Measurements from ENCODE around the gene FNBP1L.

DNA sequence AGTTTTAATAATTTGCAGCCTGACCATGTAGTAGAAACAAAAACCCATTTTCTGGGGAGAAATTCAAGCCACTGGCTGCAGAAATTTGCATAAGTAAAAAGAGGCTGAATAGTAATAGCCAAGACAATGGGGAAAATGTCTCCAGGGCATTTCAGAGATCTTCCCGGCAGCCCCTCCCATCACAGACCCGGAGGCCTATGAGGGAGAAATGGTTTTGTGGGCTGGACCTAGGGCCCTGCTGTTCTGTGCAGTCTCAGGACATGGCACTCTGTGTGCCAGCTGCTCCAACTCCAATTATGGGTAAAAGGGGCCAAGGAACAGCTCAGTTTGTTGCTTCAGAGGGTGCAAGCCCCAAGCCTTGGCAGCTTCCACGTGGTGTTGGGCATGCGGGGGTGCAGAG lies 39.7 kb upstream of the FNBP1L start:
- TF ChIP-seq POLR2A (conservative IDR thresholded peaks at IDR 0.05), result no peak
- TF ChIP-seq SIRT6 (IDR thresholded peaks at IDR 0.05; ENCODE audit: low read depth, low read length), result no peak
- TF ChIP-seq MAX (CRISPR knock-in tag; IDR thresholded peaks at IDR 0.05), result no peak
- no peak for TF ChIP-seq SRF (CRISPR knock-in tag; IDR thresholded peaks at IDR 0.05)
- TF ChIP-seq, protein P1, sequence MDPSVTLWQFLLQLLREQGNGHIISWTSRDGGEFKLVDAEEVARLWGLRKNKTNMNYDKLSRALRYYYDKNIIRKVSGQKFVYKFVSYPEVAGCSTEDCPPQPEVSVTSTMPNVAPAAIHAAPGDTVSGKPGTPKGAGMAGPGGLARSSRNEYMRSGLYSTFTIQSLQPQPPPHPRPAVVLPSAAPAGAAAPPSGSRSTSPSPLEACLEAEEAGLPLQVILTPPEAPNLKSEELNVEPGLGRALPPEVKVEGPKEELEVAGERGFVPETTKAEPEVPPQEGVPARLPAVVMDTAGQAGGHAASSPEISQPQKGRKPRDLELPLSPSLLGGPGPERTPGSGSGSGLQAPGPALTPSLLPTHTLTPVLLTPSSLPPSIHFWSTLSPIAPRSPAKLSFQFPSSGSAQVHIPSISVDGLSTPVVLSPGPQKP (CRISPR knock-in tag; IDR thresholded peaks at IDR 0.05), result no peak
- no peak for TF ChIP-seq HDAC2 (IDR thresholded peaks at IDR 0.05)
- TF ChIP-seq, protein P2, sequence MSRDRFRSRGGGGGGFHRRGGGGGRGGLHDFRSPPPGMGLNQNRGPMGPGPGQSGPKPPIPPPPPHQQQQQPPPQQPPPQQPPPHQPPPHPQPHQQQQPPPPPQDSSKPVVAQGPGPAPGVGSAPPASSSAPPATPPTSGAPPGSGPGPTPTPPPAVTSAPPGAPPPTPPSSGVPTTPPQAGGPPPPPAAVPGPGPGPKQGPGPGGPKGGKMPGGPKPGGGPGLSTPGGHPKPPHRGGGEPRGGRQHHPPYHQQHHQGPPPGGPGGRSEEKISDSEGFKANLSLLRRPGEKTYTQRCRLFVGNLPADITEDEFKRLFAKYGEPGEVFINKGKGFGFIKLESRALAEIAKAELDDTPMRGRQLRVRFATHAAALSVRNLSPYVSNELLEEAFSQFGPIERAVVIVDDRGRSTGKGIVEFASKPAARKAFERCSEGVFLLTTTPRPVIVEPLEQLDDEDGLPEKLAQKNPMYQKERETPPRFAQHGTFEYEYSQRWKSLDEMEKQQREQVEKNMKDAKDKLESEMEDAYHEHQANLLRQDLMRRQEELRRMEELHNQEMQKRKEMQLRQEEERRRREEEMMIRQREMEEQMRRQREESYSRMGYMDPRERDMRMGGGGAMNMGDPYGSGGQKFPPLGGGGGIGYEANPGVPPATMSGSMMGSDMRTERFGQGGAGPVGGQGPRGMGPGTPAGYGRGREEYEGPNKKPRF (IDR thresholded peaks at IDR 0.05; ENCODE audit: low read depth, low read length), result no peak
- TF ChIP-seq, protein P3, sequence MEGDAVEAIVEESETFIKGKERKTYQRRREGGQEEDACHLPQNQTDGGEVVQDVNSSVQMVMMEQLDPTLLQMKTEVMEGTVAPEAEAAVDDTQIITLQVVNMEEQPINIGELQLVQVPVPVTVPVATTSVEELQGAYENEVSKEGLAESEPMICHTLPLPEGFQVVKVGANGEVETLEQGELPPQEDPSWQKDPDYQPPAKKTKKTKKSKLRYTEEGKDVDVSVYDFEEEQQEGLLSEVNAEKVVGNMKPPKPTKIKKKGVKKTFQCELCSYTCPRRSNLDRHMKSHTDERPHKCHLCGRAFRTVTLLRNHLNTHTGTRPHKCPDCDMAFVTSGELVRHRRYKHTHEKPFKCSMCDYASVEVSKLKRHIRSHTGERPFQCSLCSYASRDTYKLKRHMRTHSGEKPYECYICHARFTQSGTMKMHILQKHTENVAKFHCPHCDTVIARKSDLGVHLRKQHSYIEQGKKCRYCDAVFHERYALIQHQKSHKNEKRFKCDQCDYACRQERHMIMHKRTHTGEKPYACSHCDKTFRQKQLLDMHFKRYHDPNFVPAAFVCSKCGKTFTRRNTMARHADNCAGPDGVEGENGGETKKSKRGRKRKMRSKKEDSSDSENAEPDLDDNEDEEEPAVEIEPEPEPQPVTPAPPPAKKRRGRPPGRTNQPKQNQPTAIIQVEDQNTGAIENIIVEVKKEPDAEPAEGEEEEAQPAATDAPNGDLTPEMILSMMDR (IDR thresholded peaks at IDR 0.05 in 2 of 3, conservative IDR thresholded peaks at IDR 0.05 in 1 of 3; ENCODE audit: insufficient read depth in 2 of 3, low read depth in 1 of 3, low read length in 3 of 3), result no peak
- no peak for TF ChIP-seq ZNF780A (CRISPR knock-in tag; IDR thresholded peaks at IDR 0.05)
- no peak for TF ChIP-seq HMG20A (CRISPR knock-in tag; conservative IDR thresholded peaks at IDR 0.05)
- no peak for TF ChIP-seq CEBPG (CRISPR knock-in tag; IDR thresholded peaks at IDR 0.05)
- TF ChIP-seq CEBPG (tag; conservative IDR thresholded peaks at IDR 0.05 in 1 of 2, IDR thresholded peaks at IDR 0.05 in 1 of 2), result no peak
- TF ChIP-seq SAFB2 (IDR thresholded peaks at IDR 0.05; ENCODE audit: borderline replicate concordance, low read depth, low read length, severe bottlenecking), result no peak
- no peak for TF ChIP-seq MLLT1 (IDR thresholded peaks at IDR 0.05)
- no peak for TF ChIP-seq CHD2 (IDR thresholded peaks at IDR 0.05; ENCODE audit: low read depth, low read length)
